Progenitor cell of endocrine pancreas (in vitro differentiated cells): ENCODE data around the gene PHKA2. TPM values are rescaled to one million over a fixed set of nuclear protein-coding genes. Genes with fewer than 3 reads are reported as not detected.
A peak's percentile ranks its signal among the peaks of the same experiment; 100 is the strongest.

Source experiments
- DNase-seq: peaks from one replicate; pipeline ENCODE4 v3.0.0; 2021; ENCODE audit warnings: low spot score; ENCODE audit not compliant: unreplicated experiment
- H3K27ac Mint-ChIP-seq: 2 replicates; pipeline ENCODE4 v1.8.0; 2021; ENCODE audit warnings: mild to moderate bottlenecking, moderate library complexity, mixed read lengths
- H3K27me3 Mint-ChIP-seq: 2 replicates; pipeline ENCODE4 v1.8.0; 2021; ENCODE audit warnings: mixed read lengths
- H3K36me3 Mint-ChIP-seq: 2 replicates; pipeline ENCODE4 v1.8.0; 2022; ENCODE audit warnings: mixed read lengths; ENCODE audit not compliant: insufficient read depth
- H3K4me1 Mint-ChIP-seq: 2 replicates; pipeline ENCODE4 v1.8.0; 2021; ENCODE audit warnings: low read depth, mixed read lengths
- H3K4me3 Mint-ChIP-seq: 2 replicates; pipeline ENCODE4 v1.8.0; 2021; ENCODE audit warnings: low read depth, mild to moderate bottlenecking, moderate library complexity, mixed read lengths
- H3K9me3 Mint-ChIP-seq: 2 replicates; pipeline ENCODE4 v1.8.0; 2021; ENCODE audit warnings: low read depth, mixed read lengths
- total RNA-seq: library from RNA; stranded (reverse); gene quantifications from 2 replicates; pipeline ENCODE4 v1.2.1, GENCODE V29; 2021
- TF ChIP-seq, protein P1 (sequence below): fragments of 200-600 bp; sonication (generic); IDR thresholded peaks from one replicate; pipeline ENCODE4 v1.5.0; 2021; ENCODE audit warnings: antibody characterized with exemption, mild to moderate bottlenecking; ENCODE audit not compliant: unreplicated experiment

Gene PHKA2
- total RNA-seq, 1 donor from 2014 or later: 71.6 TPM

DNA sequence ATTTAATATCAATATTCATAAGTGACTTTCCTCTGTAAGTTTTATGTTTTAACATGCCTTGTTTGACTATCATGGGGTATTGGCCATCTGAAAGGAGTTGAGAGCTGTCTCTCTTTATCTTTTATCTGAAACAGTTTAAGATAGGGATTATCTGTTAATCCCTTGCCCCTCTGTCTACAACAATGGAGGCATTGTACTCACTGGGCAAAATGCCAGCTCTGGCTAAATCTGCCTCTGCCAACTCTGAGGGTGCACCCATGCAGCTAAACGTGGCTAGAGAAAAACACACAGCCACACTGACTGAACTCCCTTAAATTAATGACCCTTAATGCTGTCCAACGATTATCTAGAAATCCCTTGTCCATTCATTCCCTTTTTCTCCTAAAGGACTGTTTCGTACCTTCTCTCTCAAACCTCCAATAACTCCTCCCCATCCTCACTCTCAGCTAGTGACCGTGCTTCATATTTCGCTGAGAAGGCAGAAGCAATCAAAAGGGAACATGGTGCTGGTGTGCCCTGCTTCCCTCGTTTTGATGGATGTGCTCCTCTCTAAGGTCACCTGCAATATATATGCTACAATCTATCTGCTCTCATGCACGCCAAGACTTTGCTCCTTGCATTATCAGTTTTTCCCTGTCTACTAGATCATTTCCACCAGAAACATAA lies 10.3 kb downstream of the PHKA2 start:
- no peak for DNase-seq
- TF ChIP-seq, protein P1, sequence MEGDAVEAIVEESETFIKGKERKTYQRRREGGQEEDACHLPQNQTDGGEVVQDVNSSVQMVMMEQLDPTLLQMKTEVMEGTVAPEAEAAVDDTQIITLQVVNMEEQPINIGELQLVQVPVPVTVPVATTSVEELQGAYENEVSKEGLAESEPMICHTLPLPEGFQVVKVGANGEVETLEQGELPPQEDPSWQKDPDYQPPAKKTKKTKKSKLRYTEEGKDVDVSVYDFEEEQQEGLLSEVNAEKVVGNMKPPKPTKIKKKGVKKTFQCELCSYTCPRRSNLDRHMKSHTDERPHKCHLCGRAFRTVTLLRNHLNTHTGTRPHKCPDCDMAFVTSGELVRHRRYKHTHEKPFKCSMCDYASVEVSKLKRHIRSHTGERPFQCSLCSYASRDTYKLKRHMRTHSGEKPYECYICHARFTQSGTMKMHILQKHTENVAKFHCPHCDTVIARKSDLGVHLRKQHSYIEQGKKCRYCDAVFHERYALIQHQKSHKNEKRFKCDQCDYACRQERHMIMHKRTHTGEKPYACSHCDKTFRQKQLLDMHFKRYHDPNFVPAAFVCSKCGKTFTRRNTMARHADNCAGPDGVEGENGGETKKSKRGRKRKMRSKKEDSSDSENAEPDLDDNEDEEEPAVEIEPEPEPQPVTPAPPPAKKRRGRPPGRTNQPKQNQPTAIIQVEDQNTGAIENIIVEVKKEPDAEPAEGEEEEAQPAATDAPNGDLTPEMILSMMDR: no peak
- Mint-ChIP-seq H3K36me3 (peaks cover 6% of the 10 kb centered on the region), H3K4me1 (peaks cover 5% of the 10 kb centered on the region), H3K4me3 (peak overlapping the region; percentile 24), H3K27me3 (no peaks in the 10 kb centered on the region), H3K9me3 (peaks cover 25% of the 10 kb centered on the region), H3K27ac (peak overlapping the region; percentile 14)

DNA sequence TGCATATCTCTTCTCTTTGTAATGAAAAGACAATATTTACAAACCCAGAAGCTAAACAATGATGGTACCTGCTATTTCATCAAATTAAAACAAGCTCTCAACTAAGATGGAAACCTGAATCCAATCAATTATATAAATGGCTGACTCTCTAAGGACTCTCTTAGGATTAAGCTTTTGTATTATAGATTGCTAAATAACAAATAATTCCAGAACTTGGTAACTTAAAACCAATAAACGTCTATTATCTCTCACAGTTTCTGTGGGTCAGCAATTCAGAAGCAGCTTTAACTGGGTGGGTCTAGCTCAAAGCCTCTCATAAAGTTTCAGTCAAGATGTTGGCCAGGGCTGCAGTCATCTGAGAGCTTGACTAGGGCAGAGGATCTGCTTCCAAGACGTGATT lies 12.4 kb downstream of the PHKA2 start:
- no peak overlapping the region for H3K27ac Mint-ChIP-seq
- H3K4me3 Mint-ChIP-seq: no peak overlapping the region
- H3K36me3 Mint-ChIP-seq: peaks cover 6% of the 10 kb centered on the region
- TF ChIP-seq, protein P1: no peak
- H3K9me3 Mint-ChIP-seq: peaks cover 22% of the 10 kb centered on the region
- peaks cover 5% of the 10 kb centered on the region for H3K4me1 Mint-ChIP-seq
- no peak for DNase-seq
- H3K27me3 Mint-ChIP-seq: no peaks in the 10 kb centered on the region

DNA sequence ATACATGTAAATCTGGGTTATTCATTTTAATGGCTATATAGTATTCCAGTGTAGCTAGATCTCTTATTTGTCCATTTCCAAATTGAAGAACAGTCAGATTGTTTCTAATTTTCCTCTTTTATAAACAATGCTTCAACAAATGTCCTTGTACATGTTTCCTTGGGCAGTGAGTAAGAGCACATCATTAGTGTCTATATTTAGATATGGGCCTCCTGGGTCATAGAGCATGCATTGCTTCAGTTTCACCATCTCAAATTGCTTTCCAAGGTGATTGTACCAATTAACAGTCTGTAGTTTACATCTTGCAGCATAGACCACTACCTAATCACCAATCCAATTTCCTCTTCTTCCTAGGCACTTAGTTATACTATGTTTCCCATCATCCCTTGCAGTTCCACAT lies 13.4 kb downstream of the PHKA2 start:
- Mint-ChIP-seq H3K36me3 (peaks cover 4% of the 10 kb centered on the region), H3K4me3 (no peak overlapping the region), H3K9me3 (peaks cover 21% of the 10 kb centered on the region), H3K27me3 (no peaks in the 10 kb centered on the region), H3K27ac (no peak overlapping the region), H3K4me1 (peaks cover 5% of the 10 kb centered on the region)
- DNase-seq: no peak
- TF ChIP-seq, protein P1: no peak

DNA sequence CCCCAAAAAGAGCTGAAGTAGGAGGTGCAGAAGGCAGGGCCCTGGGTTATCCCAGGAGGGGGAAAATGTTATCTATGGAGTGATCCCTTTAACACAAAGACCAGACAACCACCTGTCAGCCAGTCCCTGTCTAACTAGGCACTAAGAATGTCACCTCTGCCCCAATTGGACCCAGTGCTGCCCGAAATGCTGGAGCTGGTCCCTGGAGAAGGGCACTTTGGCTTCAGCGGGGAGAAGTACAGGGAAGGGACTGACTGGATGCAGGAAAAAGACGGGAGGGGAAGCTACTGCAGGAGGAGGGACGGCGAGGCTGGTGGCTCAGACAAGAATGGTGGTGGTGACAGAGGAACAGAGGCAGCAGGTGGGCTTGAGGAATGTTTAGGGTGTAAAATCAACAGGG lies 17.3 kb downstream of the PHKA2 start:
- H3K27ac Mint-ChIP-seq: no peak overlapping the region
- H3K4me1 Mint-ChIP-seq: peaks cover 6% of the 10 kb centered on the region
- H3K4me3 Mint-ChIP-seq: no peak overlapping the region
- no peak for DNase-seq
- H3K36me3 Mint-ChIP-seq: peaks cover 3% of the 10 kb centered on the region
- H3K27me3 Mint-ChIP-seq: no peaks in the 10 kb centered on the region
- peaks cover 14% of the 10 kb centered on the region for H3K9me3 Mint-ChIP-seq
- TF ChIP-seq, protein P1: no peak

DNA sequence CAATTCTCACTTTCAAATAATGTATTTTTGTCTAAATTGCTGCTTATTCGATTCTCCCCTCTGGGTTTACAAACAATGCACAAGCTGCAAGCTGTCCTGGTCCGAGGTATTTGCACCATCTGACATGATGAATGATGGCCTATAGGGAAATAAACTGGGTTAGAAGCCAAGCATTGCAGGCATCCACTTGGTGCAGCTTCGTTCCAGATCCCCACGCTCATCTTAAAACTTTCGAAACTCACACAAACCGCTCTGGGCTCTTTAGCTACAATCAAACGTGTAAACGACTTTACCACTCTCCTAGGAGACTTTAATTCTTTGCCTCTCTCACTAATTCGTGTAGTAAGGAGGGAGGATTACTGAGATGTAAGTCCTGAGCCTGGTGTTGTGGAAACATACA lies 19.0 kb downstream of the PHKA2 start:
- TF ChIP-seq, protein P1: no peak
- peak overlapping the region; percentile 50 for H3K27ac Mint-ChIP-seq
- H3K9me3 Mint-ChIP-seq: peaks cover 13% of the 10 kb centered on the region
- DNase-seq: no peak
- H3K4me1 Mint-ChIP-seq: peaks cover 6% of the 10 kb centered on the region
- no peaks in the 10 kb centered on the region for H3K36me3 Mint-ChIP-seq
- no peaks in the 10 kb centered on the region for H3K27me3 Mint-ChIP-seq
- H3K4me3 Mint-ChIP-seq: no peak overlapping the region
